Measurements from ENCODE around the gene CRIP2.

The CRIP2 gene

DNA sequence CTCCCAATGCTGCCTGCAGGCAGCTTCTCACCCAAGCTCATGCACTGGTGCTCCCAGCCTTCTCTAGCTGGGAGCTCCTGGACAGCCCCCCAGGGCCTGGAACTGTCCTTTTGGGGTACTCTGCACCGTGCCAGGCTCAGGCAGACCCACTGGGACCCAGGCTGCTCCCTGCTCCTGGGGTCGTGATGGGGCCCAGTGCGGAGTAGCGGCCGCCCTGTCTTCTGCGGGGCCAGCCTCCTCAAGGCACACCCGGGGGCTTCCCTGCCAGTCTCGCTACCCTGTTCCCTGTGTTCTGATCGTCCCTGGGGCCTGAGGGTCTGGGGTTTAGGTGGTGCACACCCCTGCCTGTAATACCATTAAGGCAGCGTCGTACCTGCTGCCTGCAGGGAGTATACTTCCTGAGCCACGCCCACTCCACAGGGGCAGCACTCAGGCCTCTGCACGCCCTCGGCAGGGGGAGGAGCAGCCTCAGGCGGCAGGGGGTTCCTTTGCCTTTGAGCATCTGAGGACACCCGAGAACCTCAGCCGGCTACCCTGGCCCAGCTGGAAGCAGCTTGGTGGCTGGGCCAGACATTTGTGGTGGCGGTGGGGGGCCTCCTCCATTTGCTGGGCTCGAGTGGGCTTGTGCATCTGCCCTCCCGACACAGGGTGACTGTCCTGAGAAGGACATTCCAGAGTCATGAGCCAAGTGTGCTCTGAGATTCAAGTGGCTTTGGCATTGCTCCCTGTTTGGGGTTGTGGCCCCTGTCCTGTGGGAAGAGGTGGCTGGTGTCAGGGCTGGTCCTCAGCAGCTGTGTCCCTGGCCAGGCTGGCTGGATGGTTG lies 9.2 kb upstream of the CRIP2 start:
- DNase-seq: no peak

DNA sequence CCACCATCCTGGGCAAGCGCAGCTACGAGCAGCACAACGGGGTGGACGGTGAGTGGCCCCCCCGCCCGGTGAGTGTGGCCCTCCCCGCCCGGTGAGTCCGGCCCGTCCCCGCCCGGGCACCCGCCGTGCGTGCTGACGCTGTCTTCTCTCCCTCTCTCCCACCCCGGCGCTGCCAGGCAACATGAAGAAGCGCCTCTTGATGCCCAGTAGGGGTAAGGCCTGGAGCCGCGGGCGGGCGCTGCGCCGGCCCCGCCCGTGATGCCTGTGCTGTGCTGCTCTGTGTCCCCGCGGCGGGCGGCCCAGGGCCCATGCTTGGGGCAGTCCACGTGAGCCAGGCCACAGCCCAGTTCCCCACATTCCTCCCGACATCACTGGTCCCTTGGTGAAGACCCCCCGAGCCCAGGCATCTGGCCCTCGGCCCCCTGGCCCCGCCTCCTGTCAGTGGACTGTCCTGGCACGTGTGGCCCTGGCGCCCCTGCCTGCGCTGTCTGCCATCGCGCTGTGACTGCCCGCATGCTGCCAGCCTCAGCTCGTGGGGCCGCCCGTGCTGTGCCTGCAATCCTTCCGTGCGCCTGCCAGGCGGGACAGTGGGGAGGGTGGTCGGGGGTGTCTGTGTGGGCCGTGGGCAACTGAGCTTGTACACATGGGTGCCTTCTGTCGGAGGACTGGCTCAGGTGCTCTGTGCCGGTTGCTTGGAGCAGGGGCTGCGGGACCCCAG lies 7.9 kb upstream of the CRIP2 start:
- no peak for DNase-seq

DNA sequence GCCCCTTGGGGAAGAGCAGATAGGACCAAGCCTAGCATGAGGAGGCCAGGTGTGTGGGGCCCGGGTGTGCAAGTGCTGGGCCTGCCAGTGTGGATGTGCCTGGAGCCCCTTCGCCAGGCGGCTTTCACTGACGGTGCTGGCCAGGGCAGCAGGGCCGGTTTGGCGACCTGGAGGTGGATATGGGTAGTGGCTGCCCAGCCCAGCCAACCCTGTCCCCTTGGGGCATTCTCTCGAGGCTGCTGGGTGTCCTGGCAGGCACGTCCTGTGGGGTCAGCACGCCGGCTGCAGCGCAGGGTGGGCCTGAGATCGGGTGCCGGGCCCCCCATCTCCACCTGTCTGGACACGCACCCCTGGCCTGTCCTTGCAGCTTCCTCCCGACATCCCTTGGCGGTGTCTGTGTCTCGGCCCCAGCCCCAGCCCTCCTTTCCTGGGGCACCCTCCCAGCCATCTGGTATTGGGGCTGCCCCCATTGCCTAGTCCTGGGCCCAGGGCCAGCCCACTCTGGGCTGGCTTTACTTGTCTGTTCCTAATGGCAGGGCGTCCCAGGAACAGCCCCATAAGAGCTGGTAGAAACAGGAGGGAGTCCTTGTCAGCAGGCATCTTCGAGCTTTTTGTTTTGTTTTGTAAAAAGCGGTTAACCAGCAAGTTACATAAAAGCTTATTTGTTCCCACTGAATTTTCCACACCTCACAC lies 7.2 kb upstream of the CRIP2 start:
- no peak for DNase-seq

DNA sequence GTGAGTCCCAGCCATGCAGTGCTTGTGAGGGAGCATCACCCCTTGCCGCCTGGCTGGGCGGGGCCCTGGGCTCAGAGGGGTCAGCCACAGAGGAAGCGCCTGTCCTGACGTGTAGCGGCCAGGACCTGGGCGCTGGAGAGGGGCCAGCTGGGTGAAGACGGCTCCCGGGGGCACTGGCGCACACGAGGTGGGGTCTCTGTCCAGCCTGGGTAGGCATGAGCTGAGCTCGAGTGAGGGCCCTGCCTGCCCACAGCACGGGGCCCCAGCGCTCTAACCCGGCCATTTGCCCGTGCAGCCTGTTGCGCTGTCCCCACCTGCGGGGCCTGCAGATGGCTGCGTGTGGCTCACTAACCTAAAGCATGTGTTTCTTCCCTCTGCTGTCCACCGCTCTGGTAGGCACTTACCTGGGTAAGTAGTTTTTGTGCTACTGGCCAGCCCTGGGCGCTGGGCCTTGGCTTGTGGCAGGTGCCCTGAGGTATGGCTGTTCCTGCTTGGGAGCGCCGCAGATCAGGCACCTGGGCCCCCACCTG lies 6.6 kb upstream of the CRIP2 start:
- DNase-seq: no peak

DNA sequence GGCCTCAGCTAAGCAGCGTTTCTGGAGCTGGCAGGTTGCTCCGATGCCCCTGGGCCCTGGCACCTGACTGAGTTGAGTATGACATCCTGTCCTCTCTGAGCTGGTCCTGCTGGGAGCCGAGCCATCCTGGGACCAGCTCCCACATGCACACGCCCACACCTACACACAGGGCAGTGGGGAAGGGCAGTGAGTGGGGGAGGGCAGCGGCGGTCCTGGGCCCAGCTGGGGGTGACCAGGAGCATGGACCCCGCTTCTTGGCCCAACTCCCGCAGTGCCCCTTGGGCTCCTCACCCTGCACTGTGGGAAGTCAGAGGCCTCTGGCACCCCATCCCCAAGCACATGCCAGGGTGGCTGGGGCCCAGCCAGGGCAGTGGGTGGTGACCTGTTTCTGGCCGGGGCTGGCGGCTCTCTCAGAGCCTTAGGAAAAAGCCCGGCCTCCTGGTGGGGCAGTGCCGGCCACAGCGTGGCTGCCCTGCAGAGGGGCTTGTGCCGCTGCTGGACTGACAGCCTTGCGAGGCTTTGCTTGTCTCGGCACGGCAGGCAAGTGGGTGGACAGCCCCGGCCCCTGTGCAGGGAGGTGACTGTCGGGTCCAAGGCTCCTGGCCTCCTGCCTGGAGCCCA lies 5.9 kb upstream of the CRIP2 start:
- DNase-seq: no peak

DNA sequence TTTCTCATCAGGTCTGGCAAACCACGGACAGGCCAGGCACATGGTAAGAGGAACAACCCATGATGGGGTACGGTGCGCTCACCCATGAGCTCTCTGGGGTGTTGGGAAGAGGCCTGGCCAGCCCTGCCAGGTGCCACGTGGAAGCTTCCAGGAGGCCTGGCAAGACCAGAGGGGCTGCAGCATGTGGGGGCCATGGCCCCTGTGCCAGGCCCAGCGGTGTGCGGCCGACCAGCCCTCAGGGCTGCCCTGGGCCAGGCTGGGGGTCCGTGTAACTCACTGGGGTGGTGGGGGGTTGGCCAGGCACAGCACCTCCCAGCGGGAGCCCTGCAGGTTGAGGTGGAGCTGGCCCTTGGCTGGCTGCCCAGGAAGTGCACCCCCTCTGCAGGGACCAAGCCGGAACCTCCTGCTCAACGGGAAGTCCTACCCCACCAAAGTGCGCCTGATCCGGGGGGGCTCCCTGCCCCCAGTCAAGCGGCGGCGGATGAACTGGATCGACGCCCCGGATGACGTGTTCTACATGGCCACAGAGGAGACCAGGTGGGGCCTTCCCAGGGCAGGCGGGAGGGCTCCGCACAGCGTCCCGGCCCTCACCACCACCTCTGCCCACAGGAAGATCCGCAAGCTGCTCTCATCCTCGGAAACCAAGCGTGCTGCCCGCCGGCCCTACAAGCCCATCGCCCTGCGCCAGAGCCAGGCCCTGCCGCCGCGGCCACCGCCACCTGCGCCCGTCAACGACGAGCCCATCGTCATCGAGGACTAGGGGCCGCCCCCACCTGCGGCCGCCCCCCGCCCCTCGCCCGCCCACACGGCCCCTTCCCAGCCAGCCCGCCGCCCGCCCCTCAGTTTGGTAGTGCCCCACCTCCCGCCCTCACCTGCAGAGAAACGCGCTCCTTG lies 4.9 kb upstream of the CRIP2 start:
- DNase-seq: no peak

DNA sequence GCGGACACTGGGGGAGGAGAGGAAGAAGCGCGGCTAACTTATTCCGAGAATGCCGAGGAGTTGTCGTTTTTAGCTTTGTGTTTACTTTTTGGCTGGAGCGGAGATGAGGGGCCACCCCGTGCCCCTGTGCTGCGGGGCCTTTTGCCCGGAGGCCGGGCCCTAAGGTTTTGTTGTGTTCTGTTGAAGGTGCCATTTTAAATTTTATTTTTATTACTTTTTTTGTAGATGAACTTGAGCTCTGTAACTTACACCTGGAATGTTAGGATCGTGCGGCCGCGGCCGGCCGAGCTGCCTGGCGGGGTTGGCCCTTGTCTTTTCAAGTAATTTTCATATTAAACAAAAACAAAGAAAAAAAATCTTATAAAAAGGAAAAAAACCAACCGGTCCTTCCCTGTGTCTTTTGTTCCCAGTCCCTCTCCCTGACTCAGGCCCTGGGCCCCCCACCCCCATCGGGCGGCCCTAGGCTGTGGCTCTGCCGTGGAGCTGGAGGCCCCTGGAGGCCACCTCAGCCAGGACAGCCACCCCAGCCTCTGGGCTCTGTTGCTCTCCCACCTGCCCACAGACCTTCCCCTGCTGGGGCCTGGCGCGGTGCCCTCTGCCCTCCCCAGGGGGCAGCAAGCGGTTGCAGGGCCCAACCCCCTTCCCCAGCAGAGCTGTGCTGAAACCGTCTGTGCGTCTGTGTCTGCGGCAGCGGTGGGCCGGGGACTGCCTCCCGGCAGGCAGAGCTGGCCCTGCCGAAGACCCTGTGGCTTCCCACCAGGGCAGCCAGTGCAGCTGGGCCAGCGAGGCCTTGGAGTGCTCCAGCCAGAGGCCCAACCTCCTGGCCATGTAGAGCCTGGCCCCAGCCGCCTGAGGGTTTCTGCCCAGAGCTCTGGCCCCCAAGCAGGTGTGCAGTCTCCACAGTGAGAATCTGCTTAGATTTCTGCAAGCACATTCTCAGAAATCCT lies 4.0 kb upstream of the CRIP2 start:
- no peak for DNase-seq

DNA sequence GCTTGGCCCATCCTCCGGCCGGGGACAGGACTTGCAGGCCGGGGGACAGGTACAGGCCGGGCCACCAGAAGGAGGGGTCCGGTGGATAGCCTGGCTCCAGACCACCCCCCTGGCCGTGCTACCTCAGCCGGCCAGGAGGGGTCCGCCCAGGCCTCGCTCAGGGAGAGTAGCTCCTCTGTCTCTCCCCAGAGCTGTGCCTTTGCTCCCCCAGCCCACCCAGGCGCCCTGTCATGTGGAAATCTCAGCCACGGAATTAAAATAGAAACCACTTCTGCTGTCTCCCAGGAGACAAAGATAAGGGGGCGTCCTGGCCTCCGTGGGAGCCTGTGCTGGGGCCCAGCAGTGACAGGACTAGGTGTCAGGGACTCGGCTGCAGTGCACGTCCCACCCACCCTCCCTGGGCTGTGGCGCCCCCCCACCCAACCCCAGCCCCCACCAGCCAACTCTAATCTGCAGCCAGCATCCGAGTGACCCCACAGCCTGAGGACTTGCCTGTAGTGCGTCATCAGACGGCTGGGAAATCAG lies 3.3 kb upstream of the CRIP2 start:
- DNase-seq: no peak

DNA sequence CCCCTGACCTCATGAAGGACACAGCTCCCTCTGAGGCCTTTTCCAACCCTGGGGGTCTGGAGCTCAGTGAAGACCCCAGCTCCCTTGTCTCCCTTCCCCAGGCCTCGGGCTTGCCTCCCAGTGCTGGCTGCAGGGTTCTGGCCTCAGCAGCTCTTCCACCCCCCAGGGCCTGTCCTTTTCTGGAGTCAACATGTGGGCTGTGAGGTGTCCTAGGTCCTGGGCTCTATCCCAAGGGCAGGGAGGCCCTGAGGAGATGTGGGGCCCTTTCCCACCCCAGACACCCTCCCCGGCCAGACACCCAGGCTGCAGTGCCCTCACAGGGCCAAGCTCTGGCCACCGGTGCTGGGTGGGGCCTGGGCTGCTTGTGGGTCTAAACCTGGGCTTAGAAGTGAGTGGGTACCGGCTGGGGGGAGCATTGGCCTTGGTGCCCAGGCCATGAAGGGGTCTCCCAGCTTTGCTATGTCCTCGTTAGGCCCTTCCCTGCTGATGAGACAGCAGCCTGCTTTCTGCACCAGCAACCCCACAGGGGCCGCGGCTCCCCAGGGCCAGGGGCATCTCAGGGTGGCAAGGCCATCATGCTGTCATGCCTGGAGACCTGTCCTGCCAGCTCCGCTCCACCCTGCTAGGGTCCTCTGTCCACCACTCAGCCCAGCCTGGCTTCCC lies 2.7 kb upstream of the CRIP2 start:
- DNase-seq: no peak

DNA sequence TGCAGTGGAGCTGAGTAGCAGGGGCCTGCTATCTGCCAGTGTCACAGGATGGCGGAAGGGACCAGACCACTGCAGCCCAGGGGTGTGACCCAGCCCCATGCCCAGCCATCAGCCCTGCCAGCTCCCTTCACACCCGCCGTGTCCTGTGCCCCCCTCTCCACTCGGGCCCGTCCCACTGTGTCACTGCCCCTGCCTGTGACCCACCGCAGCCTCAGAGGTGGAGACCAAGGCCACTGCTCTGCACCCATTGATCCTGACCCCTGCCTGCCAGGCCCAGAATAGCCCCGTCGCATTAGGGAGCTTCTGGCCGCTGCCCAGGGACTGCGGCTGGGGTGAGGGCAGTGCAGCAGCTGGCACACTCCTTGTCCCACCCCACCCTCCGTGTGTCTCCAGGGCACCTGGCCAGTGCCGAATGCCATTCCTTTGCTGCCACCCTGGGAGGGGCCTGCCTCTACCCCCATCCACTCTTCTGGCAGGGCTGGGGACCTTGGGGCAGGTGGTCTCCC lies 2.1 kb upstream of the CRIP2 start:
- no peak for DNase-seq

DNA sequence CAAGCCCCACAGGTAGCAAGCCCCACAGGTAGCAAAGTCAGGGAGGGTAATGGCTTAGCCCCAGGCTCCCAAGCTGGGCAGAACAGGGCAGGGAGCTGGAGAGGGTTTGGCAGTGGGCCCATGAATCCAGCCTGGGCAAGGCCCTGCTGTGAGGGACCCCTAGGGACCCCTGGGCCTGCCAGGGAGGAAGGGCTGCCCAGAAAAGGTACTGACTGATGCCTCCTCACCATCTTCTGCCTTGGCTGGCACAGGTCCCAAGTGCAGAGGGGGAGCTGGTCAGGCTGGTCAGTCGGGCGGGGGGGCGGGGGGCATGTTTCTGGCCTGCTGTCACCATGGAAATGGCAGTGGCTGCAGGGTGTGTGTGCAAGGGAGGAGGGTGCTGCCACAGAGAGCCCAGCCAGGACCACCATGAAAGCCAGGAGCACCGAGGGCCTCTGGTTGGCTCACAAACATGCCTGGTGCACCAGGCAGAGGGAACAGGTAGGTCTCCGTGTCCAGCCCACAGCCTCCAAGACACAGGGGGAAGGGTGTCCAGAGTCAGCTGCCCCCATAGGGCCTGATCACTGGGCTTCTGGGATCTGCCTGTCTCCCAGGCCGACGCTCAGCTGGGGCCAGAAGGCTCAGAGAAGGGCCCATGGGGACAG lies 1.5 kb upstream of the CRIP2 start:
- no peak for DNase-seq

DNA sequence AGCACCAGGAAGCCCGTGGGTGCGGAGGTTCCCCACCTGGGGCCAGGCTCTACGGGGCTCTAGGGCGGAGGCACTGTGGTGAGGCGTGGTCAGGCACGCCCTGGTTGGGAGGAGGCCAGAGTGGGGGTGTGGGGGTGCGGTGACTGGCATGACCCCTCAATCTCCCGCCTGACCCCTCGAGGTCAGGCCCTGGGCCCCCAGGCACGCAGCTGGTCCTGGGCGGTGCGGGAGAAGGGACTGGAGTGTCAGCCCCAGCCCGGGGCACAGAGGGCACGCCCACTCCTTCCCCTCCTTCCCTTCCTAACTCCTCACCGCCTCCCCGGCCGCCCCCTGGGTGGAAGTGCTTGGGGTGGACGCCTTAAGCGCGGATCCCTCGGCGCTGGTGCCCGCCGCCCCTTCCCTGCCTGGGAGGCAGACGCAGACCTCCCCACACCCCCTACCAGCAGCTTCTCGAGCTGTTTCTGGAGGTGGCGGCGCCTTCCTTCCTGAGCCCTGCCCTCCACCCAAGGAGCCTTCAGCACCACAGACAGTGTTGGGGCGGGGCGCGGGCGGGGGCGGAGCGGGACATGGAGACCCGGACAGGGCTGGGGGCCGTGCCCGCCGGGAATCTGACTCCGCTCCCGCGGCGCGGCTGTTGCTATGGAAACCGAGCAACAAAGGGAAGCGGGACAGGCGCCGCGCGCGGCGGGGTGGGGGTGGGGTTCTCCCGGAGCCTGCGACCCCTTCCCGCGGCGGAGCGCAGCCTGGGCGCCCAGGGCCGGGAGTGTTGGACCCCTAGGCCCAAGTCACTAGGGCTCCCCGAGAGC lies 741 bp upstream of the CRIP2 start:
- peak; percentile 54 for DNase-seq

DNA sequence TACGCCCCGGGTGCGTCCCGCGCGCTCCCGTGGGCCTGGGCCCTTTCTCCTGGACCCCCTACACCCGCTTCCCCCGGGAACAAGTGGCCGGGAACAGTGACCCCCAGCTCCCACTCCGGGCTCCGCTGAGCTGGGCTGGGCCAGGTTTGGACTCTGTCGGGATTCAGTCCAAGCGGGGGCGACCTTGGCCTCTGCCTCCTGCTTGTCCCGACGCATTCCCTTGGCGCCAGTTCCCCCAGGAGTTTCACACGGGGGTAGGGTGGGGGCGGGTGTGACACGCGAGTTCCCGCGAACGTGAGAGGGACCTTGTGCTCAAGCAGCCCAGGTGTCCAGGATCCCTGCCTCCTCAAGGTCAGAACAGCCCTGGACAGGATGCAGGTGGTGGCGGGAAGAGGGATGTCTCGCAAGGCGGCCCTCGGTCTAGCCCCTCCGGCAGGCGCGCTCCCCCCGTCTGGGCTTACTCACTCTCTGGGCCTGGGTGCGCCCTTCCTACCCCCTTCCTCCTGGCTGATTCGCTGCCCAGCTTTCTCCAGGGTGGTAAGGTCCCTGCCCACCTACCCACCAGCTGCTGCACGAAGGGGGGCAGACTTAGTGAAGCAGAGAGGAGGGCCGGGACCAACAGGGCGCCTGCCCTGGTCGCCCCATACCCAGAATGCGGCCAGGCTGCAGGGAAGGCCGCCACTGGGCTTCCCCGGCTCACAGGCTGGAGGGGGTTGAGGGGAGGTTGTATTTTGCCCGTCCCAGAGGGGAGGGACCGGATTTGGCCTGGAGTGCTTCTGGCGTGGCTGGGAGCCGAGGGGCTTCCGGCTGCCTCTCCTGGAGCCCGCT lies 862 bp downstream of the CRIP2 start:
- DNase-seq: no peak

DNA sequence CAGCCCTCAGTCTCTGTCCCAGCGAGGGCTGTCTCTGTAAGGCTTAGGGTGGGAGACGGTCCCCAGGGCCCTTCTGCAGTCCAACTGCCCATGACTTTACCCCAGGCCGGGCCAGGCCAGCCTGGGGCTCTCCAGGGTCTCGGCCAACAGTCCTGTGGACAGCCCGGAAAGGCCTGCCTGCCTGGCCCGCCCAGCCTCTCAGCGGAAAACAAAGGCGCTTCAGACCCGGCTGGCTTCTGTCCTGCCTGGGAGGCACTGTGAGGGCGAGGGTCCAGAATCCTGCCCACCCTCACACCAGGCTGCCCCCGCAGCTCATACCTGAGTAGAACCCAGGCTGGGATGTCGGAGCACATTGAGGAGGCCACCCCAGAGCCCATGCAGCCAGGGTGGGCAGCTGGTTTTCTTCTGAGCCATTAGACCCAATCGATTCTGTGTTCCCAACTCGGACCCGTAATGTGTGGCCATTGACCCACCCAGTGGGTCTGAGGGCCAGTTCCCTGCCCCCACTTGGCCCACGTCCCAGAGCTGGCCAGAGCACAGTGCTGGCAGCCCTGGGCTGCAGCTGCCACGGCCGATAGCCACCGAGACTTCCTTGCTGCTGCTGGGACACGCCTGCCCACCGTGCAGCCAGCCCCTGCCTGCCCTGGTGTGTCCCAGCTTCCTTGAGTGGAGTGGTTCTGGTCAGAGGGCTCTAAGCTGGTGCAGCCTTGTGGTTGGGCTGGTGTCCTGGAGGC lies 1.6 kb downstream of the CRIP2 start:
- no peak for DNase-seq

DNA sequence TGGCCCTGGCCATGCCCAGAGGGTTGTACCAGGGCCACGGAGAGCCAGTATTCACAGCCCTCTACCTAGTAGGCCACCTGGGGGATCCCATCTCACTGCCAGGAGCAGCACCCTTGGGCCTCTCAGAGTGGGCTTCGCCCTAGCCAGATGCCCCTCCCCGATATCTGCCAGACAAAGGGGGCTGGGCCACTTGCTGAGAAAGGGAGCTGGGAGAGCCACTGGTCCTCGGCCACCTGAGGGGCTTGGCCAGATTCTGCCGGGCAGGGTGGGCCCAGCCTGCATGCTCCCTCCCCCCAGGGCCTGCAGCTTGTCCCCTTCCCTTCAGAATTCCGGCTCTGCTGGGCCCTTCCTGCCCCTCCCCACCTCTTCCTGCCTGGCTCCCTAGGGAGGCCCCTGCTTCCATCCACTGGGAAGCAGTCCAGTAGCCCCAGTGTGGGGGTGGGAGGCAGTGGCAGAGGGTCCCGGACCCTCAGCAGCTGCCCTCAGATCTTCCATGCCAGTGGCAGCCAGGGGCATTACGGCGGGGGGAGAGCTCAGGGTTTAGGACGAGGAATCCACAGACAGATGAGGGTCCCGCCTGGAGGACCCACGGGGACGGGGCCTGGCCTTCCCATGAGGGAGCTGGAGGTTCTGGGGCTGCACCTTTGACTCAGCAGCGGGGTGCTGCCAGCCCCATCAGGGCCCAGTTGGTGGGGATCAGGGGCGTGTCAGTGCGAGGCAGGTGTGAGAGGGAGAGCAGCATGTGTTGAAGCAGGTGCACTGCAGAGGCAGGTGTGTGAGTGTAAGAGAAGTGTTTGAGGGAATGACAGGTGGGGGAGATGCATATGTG lies 2.4 kb downstream of the CRIP2 start:
- no peak for DNase-seq

Measured in stimulated activated CD4-positive, alpha-beta T cell treated with anti-CD3 and anti-CD28 coated beads, Interleukin-1b, Interleukin-23, amount 100 ng/mL, for 48 hours (primary cell).